H1 (cell line): ENCODE measurements around the gene PDE9A. TPM values are rescaled to one million over a fixed set of nuclear protein-coding genes. Genes with fewer than 3 reads are reported as not detected.
"Not testable (repeated sequence)": the region's sequence is repeated elsewhere in the genome, so short reads cannot be mapped to it uniquely, and the experiment has no call there.

Source experiments
- CTCF ChIA-PET: fragments of 300-600 bp; sonication (Branson Sonifier 250); formaldehyde crosslinking; loops from one replicate; lab custom pipeline; 2021; ENCODE audit not compliant: partially characterized antibody; lab: Charles Lee
- POLR2A ChIA-PET: fragments of 300-600 bp; sonication (Branson Sonifier 250); formaldehyde crosslinking; loops from one replicate; lab custom pipeline; 2021; ENCODE audit warnings: inconsistent platforms; ENCODE audit not compliant: partially characterized antibody; lab: Charles Lee
- DNase-seq, 2 experiments: peaks; one replicate each; pipeline versions ENCODE4 v3.0.0 to v3.0.0-alpha.2; 2010 to 2022; ENCODE audit warnings: low spot score in 2 of 2, low read depth in 1 of 2, mixed read lengths in 1 of 2
- FAIRE-seq: peaks from 2 replicates; lab custom pipeline; 2011; peaks lifted over from hg19 to GRCh38; lab: Jason Lieb, UNC
- H2AFZ ChIP-seq: 2 replicates; pipeline ENCODE4 v1.8.1; 2012; ENCODE audit warnings: low read length, inconsistent platforms
- H2AK5ac ChIP-seq: 2 replicates; pipeline ENCODE4 v1.6.1; 2013; ENCODE audit warnings: low read depth, low read length
- H2BK120ac ChIP-seq: replicated peaks from 2 replicates; pipeline ENCODE3; 2013; ENCODE audit warnings: low read depth, low read length, inconsistent platforms
- H2BK12ac ChIP-seq: 2 replicates; pipeline ENCODE4 v1.6.1; 2013; ENCODE audit warnings: low read depth, low read length
- H2BK15ac ChIP-seq: 2 replicates; pipeline ENCODE4 v1.6.1; 2013; ENCODE audit warnings: low read length
- H2BK20ac ChIP-seq: 2 replicates; pipeline ENCODE4 v1.6.1; 2013; ENCODE audit warnings: low read length
- H2BK5ac ChIP-seq: 2 replicates; pipeline ENCODE4 v1.6.1; 2013; ENCODE audit warnings: low read depth, low read length
- H3K14ac ChIP-seq: 2 replicates; pipeline ENCODE4 v1.6.1; 2013; ENCODE audit warnings: inconsistent platforms; ENCODE audit not compliant: insufficient read length
- H3K18ac ChIP-seq: 2 replicates; pipeline ENCODE4 v1.6.1; 2013; ENCODE audit warnings: low read length; ENCODE audit errors: extremely low read depth
- H3K23ac ChIP-seq: 2 replicates; pipeline ENCODE4 v1.6.1; 2013; ENCODE audit warnings: inconsistent platforms; ENCODE audit not compliant: insufficient read length
- H3K23me2 ChIP-seq: 2 replicates; pipeline ENCODE4 v1.6.1; 2013; ENCODE audit warnings: low read depth, low read length
- H3K27ac ChIP-seq: 2 replicates; pipeline ENCODE4 v1.6.1; 2011; ENCODE audit warnings: low read depth, low read length, inconsistent platforms
- H3K27me3 ChIP-seq, 4 experiments: replicated peaks in 1 of 4; 1 replicate in 1 of 4; 2 replicates in 3 of 4; pipeline versions ENCODE4 v1.6.1 to v1.8.1; 2011 to 2013; ENCODE audit warnings: low read length in 3 of 4, mild to moderate bottlenecking in 3 of 4, inconsistent platforms in 2 of 4, mixed read lengths in 2 of 4, moderate library complexity in 1 of 4; ENCODE audit not compliant: control insufficient read depth in 3 of 4, insufficient read depth in 3 of 4; ENCODE audit errors: extremely low read depth in 1 of 4
- H3K36me3 ChIP-seq, 4 experiments: 2 replicates each; pipeline versions ENCODE4 v1.6.1 to v1.8.1; 2011 to 2013; ENCODE audit warnings: mild to moderate bottlenecking in 4 of 4, low read length in 3 of 4, moderate library complexity in 2 of 4, control low read depth in 1 of 4, inconsistent platforms in 1 of 4; ENCODE audit not compliant: insufficient read depth in 4 of 4, control insufficient read depth in 2 of 4
- H3K4ac ChIP-seq: replicated peaks from 2 replicates; pipeline ENCODE3; 2013; ENCODE audit warnings: low read length, low read depth, mixed read lengths, inconsistent platforms; ENCODE audit not compliant: insufficient read length
- H3K4me1 ChIP-seq, 4 experiments: replicated peaks in 1 of 4; 1 replicate in 1 of 4; 2 replicates in 3 of 4; pipeline versions ENCODE4 v1.6.1 to v1.8.1; 2011 to 2013; ENCODE audit warnings: low read length in 3 of 4, inconsistent platforms in 2 of 4, mixed read lengths in 1 of 4; ENCODE audit not compliant: insufficient read depth in 4 of 4, control insufficient read depth in 3 of 4
- H3K4me2 ChIP-seq, 2 experiments: 2 replicates each; pipeline versions ENCODE4 v1.6.1 to v1.8.1; 2011 to 2013; ENCODE audit warnings: low read depth in 2 of 2, low read length in 2 of 2, control low read depth in 1 of 2, inconsistent platforms in 1 of 2, mild to moderate bottlenecking in 1 of 2; ENCODE audit not compliant: insufficient read depth in 1 of 2
- H3K4me3 ChIP-seq, 4 experiments: fragments of 200-600, 300-600 bp in 1 of 4; sonication (generic), shearing (Covaris generic), sonication (Bioruptor Twin) in 1 of 4; 2 replicates each; pipeline versions ENCODE4 v1.5.1 to v1.8.1; 2011 to 2016; ENCODE audit warnings: low read length in 4 of 4, low read depth in 3 of 4, control low read depth in 2 of 4, inconsistent platforms in 2 of 4, mild to moderate bottlenecking in 2 of 4, mixed read lengths in 1 of 4, moderate library complexity in 1 of 4; ENCODE audit not compliant: insufficient read depth in 2 of 4; ENCODE audit errors: extremely low read depth in 1 of 4
- H3K56ac ChIP-seq: replicated peaks from 2 replicates; pipeline ENCODE3; 2013; ENCODE audit warnings: low read depth, mild to moderate bottlenecking, mixed read lengths, low read length, inconsistent platforms; ENCODE audit not compliant: insufficient read length
- H3K79me1 ChIP-seq: 2 replicates; pipeline ENCODE4 v1.6.1; 2013; ENCODE audit warnings: low read depth, low read length, control low read depth
- H3K79me2 ChIP-seq, 2 experiments: 2 replicates each; pipeline versions ENCODE4 v1.6.1 to v1.8.1; 2012 to 2013; ENCODE audit warnings: low read length in 2 of 2, mild to moderate bottlenecking in 2 of 2, inconsistent platforms in 1 of 2; ENCODE audit not compliant: insufficient read depth in 2 of 2, control insufficient read depth in 1 of 2
- H3K9ac ChIP-seq, 4 experiments: replicated peaks in 1 of 4; 1 replicate in 1 of 4; 2 replicates in 3 of 4; pipeline versions ENCODE4 v1.6.1 to v1.8.1; 2011 to 2013; ENCODE audit warnings: low read depth in 3 of 4, low read length in 3 of 4, control low read depth in 2 of 4, mild to moderate bottlenecking in 2 of 4, moderate library complexity in 2 of 4, inconsistent platforms in 1 of 4; ENCODE audit errors: extremely low read depth in 1 of 4
- H3K9me3 ChIP-seq, 2 experiments: 2 replicates each; pipeline versions ENCODE4 v1.6.1 to v1.8.1; 2012 to 2013; ENCODE audit warnings: mild to moderate bottlenecking in 2 of 2, moderate library complexity in 2 of 2, control low read depth in 1 of 2, inconsistent platforms in 1 of 2, low read depth in 1 of 2, low read length in 1 of 2, mixed read lengths in 1 of 2; ENCODE audit not compliant: insufficient read depth in 2 of 2
- H4K20me1 ChIP-seq, 2 experiments: replicated peaks in 1 of 2; 2 replicates each; pipeline versions ENCODE3 to v1.8.1; 2011 to 2013; ENCODE audit warnings: inconsistent platforms in 2 of 2, low read length in 2 of 2, mild to moderate bottlenecking in 1 of 2; ENCODE audit not compliant: insufficient read depth in 2 of 2, control insufficient read depth in 1 of 2
- H4K5ac ChIP-seq: 2 replicates; pipeline ENCODE4 v1.6.1; 2013; ENCODE audit warnings: low read length, low read depth, mixed read lengths, inconsistent platforms; ENCODE audit not compliant: insufficient read length
- H4K8ac ChIP-seq: 2 replicates; pipeline ENCODE4 v1.8.0; 2013; ENCODE audit warnings: mild to moderate bottlenecking, moderate library complexity, low read length, inconsistent platforms; ENCODE audit not compliant: insufficient read depth; ENCODE audit errors: extremely low read depth
- H4K91ac ChIP-seq: replicated peaks from 2 replicates; pipeline ENCODE3; 2013; ENCODE audit warnings: low read length, mixed read lengths, inconsistent platforms; ENCODE audit not compliant: insufficient read length
- WGBS, 2 experiments: shearing (Covaris generic) in 1 of 2; methylation state at CpG; one replicate each; pipeline versions ENCODE4 v1.1.6 to v1.1.7; 2013 to 2015; ENCODE audit warnings: low lambda C conversion rate in 2 of 2, mixed read lengths in 2 of 2, inconsistent platforms in 1 of 2, low coverage in 1 of 2, missing lambda C conversion rate in 1 of 2; ENCODE audit not compliant: insufficient replicate concordance in 2 of 2, insufficient coverage in 1 of 2, insufficient read length in 1 of 2; ENCODE audit errors: extremely low coverage in 1 of 2, missing lambda C conversion rate in 1 of 2; 5-methylcytosine and 5-hydroxymethylcytosine counted together
- polyA plus RNA-seq, 7 experiments: library from polyadenylated mRNA; depleted of rRNA in 3 of 7; stranded (reverse) in 5 of 7; unstranded in 2 of 7; fragments of >200 nt in 5 of 7; fragments of 200-250 nt in 2 of 7; gene quantifications; 1 replicate in 5 of 7; 2 replicates in 1 of 7; 4 replicates in 1 of 7; pipeline versions ENCODE4 v1.2.1 to v1.2.3, GENCODE V29; 2011 to 2013; ENCODE audit warnings: missing spikeins in 2 of 7, mixed read lengths in 2 of 7
- total RNA-seq: library from RNA; stranded (reverse); fragmentation: NEBNext Ultra II Directional; extraction: Animal tissue kit (Norgen Biotek cat#: 25700); gene quantifications from 2 replicates; pipeline ENCODE4 v1.2.1, GENCODE V29; 2021

The PDE9A gene
- total and polyA plus RNA-seq, 2 of the 8 experiments (the other 6 are each of a cell fraction or from before 2014, with no cell fraction given), result 39.2 to 45.9 TPM

DNA sequence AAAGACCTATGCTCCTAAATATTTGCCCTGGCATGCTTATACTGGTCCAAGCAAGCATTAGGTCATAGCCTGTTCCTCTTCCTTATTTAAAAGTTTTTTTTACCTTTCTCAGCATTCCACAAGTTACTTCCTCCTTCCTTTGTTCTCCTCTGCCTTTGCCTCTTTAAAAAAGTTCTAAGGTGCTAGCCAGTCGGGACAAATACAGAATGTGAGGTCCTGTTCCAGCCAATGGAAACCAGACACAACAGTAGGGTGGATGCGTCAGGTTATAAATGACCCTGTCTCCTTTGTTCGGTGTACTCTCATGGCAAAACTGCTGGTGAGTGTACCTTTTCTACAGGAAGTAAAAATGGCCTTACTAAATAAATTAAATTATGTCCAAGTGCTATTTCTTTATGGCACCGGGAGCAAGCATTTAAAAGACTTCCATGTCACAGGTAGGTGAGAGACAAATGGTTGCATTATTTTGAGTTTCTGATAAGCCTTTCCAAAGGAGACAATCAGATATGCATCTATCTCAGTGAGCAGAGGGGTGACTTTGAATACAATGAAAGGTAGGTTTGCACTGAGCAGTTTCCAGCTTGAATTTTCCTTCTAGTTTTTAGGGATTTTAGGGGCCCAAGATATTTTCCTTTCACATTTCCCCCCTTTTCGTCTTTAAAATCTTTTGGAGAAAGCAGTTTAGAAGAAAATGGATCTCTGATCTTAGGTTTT is 159.3 kb downstream of the PDE9A start:
- H3K79me1 ChIP-seq, H3K27me3 ChIP-seq, H2BK20ac ChIP-seq, H2AK5ac ChIP-seq, H3K4me3 ChIP-seq, H3K23ac ChIP-seq, H3K27ac ChIP-seq, H3K14ac ChIP-seq, H3K56ac ChIP-seq, H3K4me2 ChIP-seq, H3K9ac ChIP-seq, H3K23me2 ChIP-seq, H2BK120ac ChIP-seq, H4K5ac ChIP-seq, H3K36me3 ChIP-seq, H2BK5ac ChIP-seq, H3K79me2 ChIP-seq, H2AFZ ChIP-seq, H4K20me1 ChIP-seq, H3K4me1 ChIP-seq, H4K91ac ChIP-seq, H4K8ac ChIP-seq, FAIRE-seq, H2BK12ac ChIP-seq, H2BK15ac ChIP-seq, H3K4ac ChIP-seq, H3K18ac ChIP-seq: not testable (repeated sequence)
- H3K9me3 ChIP-seq, result peaks cover 17 to 28% of the 10 kb centered on the region in 2 experiments
- ChIA-PET CTCF (interaction anchor here (0.6 to 3.7 kb wide), 2 partner anchors 21 to 259 kb away, joined by 4 to 14 read pairs; no protein-coding TSS in a partner anchor), POLR2A (interaction anchor here (1.2 to 1.7 kb wide), 3 partner anchors 15 to 18 kb away, joined by 4 read pairs; no protein-coding TSS in a partner anchor)
- peak in 1 of 2 experiments; percentile 31 for DNase-seq
- 84% methylated on average over 5 of the region's 5 CpGs; no CpG with 5 or more reads in 1 of the 2 experiments for WGBS, 2 experiments
